Osteoblast (primary cell): ENCODE data around the gene MLANA. TPM values are rescaled to one million over a fixed set of nuclear protein-coding genes. Genes with fewer than 3 reads are reported as not detected.

Experiments
- DNase-seq: peaks from one replicate; pipeline ENCODE4 v3.0.0; 2011; ENCODE audit warnings: low spot score, mixed read lengths; ENCODE audit not compliant: insufficient read length; ENCODE audit errors: missing footprints
- H2AFZ ChIP-seq: 2 replicates; pipeline ENCODE4 v1.6.0; 2011; ENCODE audit warnings: mild to moderate bottlenecking, low read length
- H3K27ac ChIP-seq: 2 replicates; pipeline ENCODE4 v1.5.1; 2011; ENCODE audit warnings: mild to moderate bottlenecking, low read depth, low read length, moderate library complexity
- H3K27me3 ChIP-seq: 2 replicates; pipeline ENCODE4 v1.6.0; 2012; ENCODE audit warnings: mild to moderate bottlenecking, control low read depth, inconsistent platforms, low read length, moderate library complexity; ENCODE audit not compliant: insufficient read depth
- H3K36me3 ChIP-seq: 2 replicates; pipeline ENCODE4 v1.5.1; 2011; ENCODE audit warnings: mild to moderate bottlenecking, low read length, control low read depth, moderate library complexity; ENCODE audit not compliant: insufficient read depth
- H3K4me1 ChIP-seq: 2 replicates; pipeline ENCODE4 v1.5.1; 2011; ENCODE audit warnings: mild to moderate bottlenecking, low read length, control low read depth, moderate library complexity; ENCODE audit not compliant: insufficient read depth
- H3K4me2 ChIP-seq: 2 replicates; pipeline ENCODE4 v1.6.0; 2011; ENCODE audit warnings: mild to moderate bottlenecking, low read length; ENCODE audit not compliant: insufficient read depth
- H3K4me3 ChIP-seq: fragments of 200-600 bp; sonication (generic); 3 replicates; pipeline ENCODE4 v1.5.1; 2012; ENCODE audit warnings: mild to moderate bottlenecking, low read length, inconsistent platforms; ENCODE audit not compliant: insufficient read depth
- H3K79me2 ChIP-seq: 2 replicates; pipeline ENCODE4 v1.6.0; 2012; ENCODE audit warnings: mild to moderate bottlenecking, low read length, control low read depth, inconsistent platforms; ENCODE audit not compliant: insufficient read depth
- H3K9me3 ChIP-seq: 2 replicates; pipeline ENCODE4 v1.5.1; 2011; ENCODE audit warnings: low read depth, low read length, control low read depth
- H4K20me1 ChIP-seq: 2 replicates; pipeline ENCODE4 v1.6.0; 2012; ENCODE audit warnings: mild to moderate bottlenecking, low read length, control low read depth; ENCODE audit not compliant: insufficient read depth
- CTCF ChIP-seq: IDR thresholded peaks from 2 replicates; pipeline ENCODE4 v1.5.1; 2011; ENCODE audit warnings: mild to moderate bottlenecking, low read depth, low read length, moderate library complexity; ENCODE audit errors: extremely low read depth
- total RNA-seq: library from RNA; depleted of rRNA; stranded (reverse); fragments of >200 nt; gene quantifications from 2 replicates; pipeline ENCODE4 v1.2.3, GENCODE V29; 2012

Gene MLANA
- total RNA-seq, 1 donor = not detected

DNA sequence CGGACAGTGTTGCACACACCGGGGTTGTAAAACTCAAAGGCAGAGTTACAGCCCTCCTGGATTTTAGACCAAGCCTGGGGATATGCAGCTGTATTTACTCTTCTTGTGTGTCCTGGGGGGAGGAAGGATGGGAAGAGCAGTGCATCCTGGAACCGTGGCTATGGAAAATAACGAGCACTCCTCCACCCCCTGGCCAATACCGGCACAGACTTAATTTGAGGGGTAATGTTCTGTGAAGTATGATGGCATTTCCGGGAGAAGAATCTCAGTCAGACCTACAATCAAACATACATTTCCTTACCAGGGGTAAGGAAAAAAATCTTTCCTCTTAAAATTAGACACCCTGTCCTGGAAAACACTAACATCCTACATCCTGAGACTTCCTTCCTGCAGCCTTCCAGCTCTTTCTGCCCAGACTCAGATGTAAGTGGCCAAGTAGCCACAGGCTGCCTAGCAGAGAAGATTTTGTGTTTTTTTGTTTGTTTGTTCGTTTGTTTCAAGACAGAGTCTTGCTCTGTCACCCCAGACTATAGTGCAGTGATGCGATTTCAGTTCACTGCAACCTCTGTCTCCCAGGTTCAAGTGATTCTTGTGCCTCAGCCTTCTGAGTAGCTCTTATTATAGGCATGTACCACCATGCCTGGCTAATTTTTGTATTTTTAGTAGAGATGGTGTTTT, 46.8 kb upstream of the MLANA start:
- Histone ChIP-seq H3K27ac (no peak overlapping the region), H3K4me1 (peaks cover 28% of the 10 kb centered on the region), H4K20me1 (no peaks in the 10 kb centered on the region), H3K36me3 (no peaks in the 10 kb centered on the region), H3K4me2 (peak overlapping the region; percentile 66), H3K9me3 (no peaks in the 10 kb centered on the region), H2AFZ (no peak overlapping the region), H3K79me2 (no peaks in the 10 kb centered on the region), H3K27me3 (peaks cover 20% of the 10 kb centered on the region), H3K4me3 (no peak overlapping the region)
- TF ChIP-seq CTCF = no peak
- no peak for DNase-seq

DNA sequence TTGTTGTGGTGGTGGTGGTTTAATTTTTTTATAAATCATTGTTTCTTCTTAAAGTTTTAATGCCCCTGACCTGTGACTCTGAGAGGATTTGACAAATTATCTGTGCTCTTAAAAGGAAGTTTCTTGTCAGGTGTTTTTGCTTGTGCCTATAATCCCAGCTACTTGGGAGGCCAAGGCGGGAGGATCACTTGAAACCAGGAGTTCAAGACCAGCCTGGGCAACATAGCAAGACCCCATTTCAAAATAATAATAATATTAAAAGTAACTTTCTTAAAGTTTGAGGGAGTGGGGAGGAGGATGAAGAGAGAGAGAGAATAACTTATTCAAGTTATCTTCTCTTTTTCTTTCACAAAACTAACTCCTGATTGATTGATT, 45.5 kb upstream of the MLANA start:
- Histone ChIP-seq H3K36me3 (no peaks in the 10 kb centered on the region), H3K4me2 (no peak overlapping the region), H3K27me3 (peaks cover 20% of the 10 kb centered on the region), H3K4me1 (peaks cover 23% of the 10 kb centered on the region), H2AFZ (no peak overlapping the region), H3K27ac (no peak overlapping the region), H4K20me1 (no peaks in the 10 kb centered on the region), H3K9me3 (no peaks in the 10 kb centered on the region), H3K79me2 (no peaks in the 10 kb centered on the region), H3K4me3 (no peak overlapping the region)
- TF ChIP-seq CTCF = no peak
- no peak for DNase-seq

GRCh38 chr9:5846096-5846495, 44.6 kb upstream of the MLANA start:
- H3K9me3 ChIP-seq = no peaks in the 10 kb centered on the region
- H3K4me3 ChIP-seq = no peak overlapping the region
- H4K20me1 ChIP-seq = no peaks in the 10 kb centered on the region
- no peaks in the 10 kb centered on the region for H3K79me2 ChIP-seq
- DNase-seq = no peak
- TF ChIP-seq CTCF = no peak
- H3K36me3 ChIP-seq = no peaks in the 10 kb centered on the region
- H3K27me3 ChIP-seq = peaks cover 20% of the 10 kb centered on the region
- no peak overlapping the region for H3K27ac ChIP-seq
- no peak overlapping the region for H3K4me2 ChIP-seq
- peaks cover 23% of the 10 kb centered on the region for H3K4me1 ChIP-seq
- no peak overlapping the region for H2AFZ ChIP-seq

DNA sequence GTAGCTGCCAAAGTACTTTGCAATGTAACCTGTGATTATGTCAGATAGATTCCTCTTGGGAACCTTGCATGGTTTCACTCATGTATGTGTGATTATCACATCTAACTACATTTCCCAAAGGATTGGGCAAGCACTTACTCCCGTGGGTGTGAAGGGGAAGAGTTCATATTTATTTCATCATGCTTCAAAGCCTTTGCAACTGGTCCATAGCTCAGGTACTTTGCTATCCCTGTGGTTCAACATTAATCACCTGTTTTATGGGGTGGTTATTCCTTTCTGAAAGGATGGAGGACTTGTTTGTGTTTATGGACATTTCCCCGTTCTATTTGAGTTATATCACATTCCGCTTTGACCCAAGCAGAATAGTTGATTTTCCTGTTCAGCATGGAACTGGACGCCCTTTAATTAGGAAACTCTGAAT, 44.2 kb upstream of the MLANA start:
- H3K4me3 ChIP-seq = no peak overlapping the region
- no peaks in the 10 kb centered on the region for H4K20me1 ChIP-seq
- H3K27me3 ChIP-seq = peaks cover 20% of the 10 kb centered on the region
- H3K79me2 ChIP-seq = no peaks in the 10 kb centered on the region
- H3K4me1 ChIP-seq = peaks cover 23% of the 10 kb centered on the region
- no peaks in the 10 kb centered on the region for H3K9me3 ChIP-seq
- no peak for DNase-seq
- H3K36me3 ChIP-seq = no peaks in the 10 kb centered on the region
- no peak overlapping the region for H3K4me2 ChIP-seq
- no peak overlapping the region for H2AFZ ChIP-seq
- TF ChIP-seq CTCF = no peak
- no peak overlapping the region for H3K27ac ChIP-seq
